K562 (cell line): ENCODE results near the gene TAGLN3. TPM values are rescaled to one million over a fixed set of nuclear protein-coding genes. Genes with fewer than 3 reads are reported as not detected.
A peak's percentile ranks its signal among the peaks of the same experiment; 100 is the strongest.

ENCODE experiments used
- ATAC-seq: fragments of 200-7000 bp; cut with Tn5 transposase; 3 replicates; pipeline ENCODE4 v1.9.1; 2020; ENCODE audit warnings: moderate library complexity
- Bru-seq: library from RNA; stranded (reverse); fragments of 400-500 nt; gene quantifications from one replicate; lab custom pipeline; 2021; lab: Mats Ljungman, UMichigan
- BruChase-seq, 2 experiments: library from RNA; stranded (reverse); fragments of 400-500 nt; gene quantifications; one replicate each; lab custom pipeline; 2021; lab: Mats Ljungman, UMichigan
- BruUV-seq: library from RNA; stranded (reverse); fragments of 400-500 nt; replicated peaks from 2 replicates; lab custom pipeline; 2021; lab: Mats Ljungman, UMichigan
- CTCF ChIA-PET: fragments of 300-600 bp; formaldehyde crosslinking; extraction: SDS; loops from one replicate; lab custom pipeline; 2021; ENCODE audit warnings: low intra/inter-chr PET ratio; lab: Yijun Ruan, JAX
- POLR2A ChIA-PET: fragments of 300-600, 350-650 bp; sonication (Branson Sonifier 250); formaldehyde crosslinking; extraction: SDS; loops from one replicate; lab custom pipeline; 2021; ENCODE audit warnings: antibody characterized with exemption, inconsistent platforms; lab: Yijun Ruan, JAX
- DNase-seq, 4 experiments: peaks; one replicate each; pipeline versions ENCODE4 v3.0.0 to v3.0.0-alpha.2; 2011 to 2018; ENCODE audit warnings: low spot score in 3 of 4, mixed read lengths in 3 of 4; ENCODE audit errors: extremely low read depth in 1 of 4
- FAIRE-seq: peaks from 2 replicates; lab custom pipeline; 2011; peaks lifted over from hg19 to GRCh38; lab: Jason Lieb, UNC
- H2AFZ ChIP-seq: 2 replicates; pipeline ENCODE4 v1.6.0; 2011; ENCODE audit warnings: low read depth, low read length, control low read depth, inconsistent platforms
- H3K27ac ChIP-seq: fragments of 200-600 bp; 3 replicates; pipeline ENCODE4 v1.8.0; 2011; ENCODE audit warnings: low read depth, mild to moderate bottlenecking, control low read depth, inconsistent platforms, low read length, moderate library complexity, mixed read lengths; ENCODE audit errors: extremely low read depth
- H3K27me3 ChIP-seq, 2 experiments: fragments of 300-600 bp in 1 of 2; 2 replicates in 1 of 2; 3 replicates in 1 of 2; pipeline versions ENCODE4 v1.6.0 to v1.8.0; 2011; ENCODE audit warnings: inconsistent platforms in 2 of 2, low read length in 2 of 2, mild to moderate bottlenecking in 1 of 2, mixed read lengths in 1 of 2, moderate library complexity in 1 of 2; ENCODE audit not compliant: control insufficient read depth in 2 of 2, insufficient read depth in 2 of 2
- H3K36me3 ChIP-seq: fragments of 300-600 bp; 3 replicates; pipeline ENCODE4 v1.8.0; 2011; ENCODE audit warnings: mild to moderate bottlenecking, low read length, inconsistent platforms; ENCODE audit not compliant: control insufficient read depth, insufficient read depth
- H3K4me1 ChIP-seq, 2 experiments: fragments of 200-600 bp in 1 of 2; replicated peaks in 1 of 2; 2 replicates in 1 of 2; 3 replicates in 1 of 2; pipeline versions ENCODE4 v1.5.1 to v1.8.0; 2011; ENCODE audit warnings: inconsistent platforms in 2 of 2, low read length in 2 of 2, mild to moderate bottlenecking in 1 of 2, mixed read lengths in 1 of 2, moderate library complexity in 1 of 2; ENCODE audit not compliant: control insufficient read depth in 2 of 2, insufficient read depth in 2 of 2
- H3K4me2 ChIP-seq: 2 replicates; pipeline ENCODE4 v1.6.1; 2011; ENCODE audit warnings: low read length, control low read depth, inconsistent platforms, mixed read lengths; ENCODE audit not compliant: insufficient read depth
- H3K4me3 ChIP-seq: fragments of 200-600 bp; sonication (generic), shearing (Covaris generic); 2 replicates; pipeline ENCODE4 v1.5.1; 2016; ENCODE audit warnings: control low read depth, inconsistent platforms
- H3K79me2 ChIP-seq: fragments of 200-600 bp; 3 replicates; pipeline ENCODE4 v1.8.0; 2011; ENCODE audit warnings: low read length, inconsistent platforms; ENCODE audit not compliant: control insufficient read depth, insufficient read depth
- H3K9ac ChIP-seq, 2 experiments: 2 replicates each; pipeline versions ENCODE4 v1.6.0 to v1.6.1; 2011; ENCODE audit warnings: low read depth in 2 of 2, low read length in 2 of 2, control low read depth in 1 of 2, inconsistent platforms in 1 of 2, mild to moderate bottlenecking in 1 of 2, mixed read lengths in 1 of 2; ENCODE audit not compliant: insufficient read depth in 1 of 2
- H3K9me1 ChIP-seq: one replicate; pipeline ENCODE4 v1.6.0; 2011; ENCODE audit warnings: inconsistent platforms, mild to moderate bottlenecking, low read length, moderate library complexity; ENCODE audit not compliant: control insufficient read depth, insufficient read depth
- H3K9me3 ChIP-seq: replicated peaks from 2 replicates; pipeline ENCODE4 v1.5.1; 2011; ENCODE audit warnings: low read depth, low read length, inconsistent platforms; ENCODE audit not compliant: control insufficient read depth, insufficient read depth
- H4K20me1 ChIP-seq: replicated peaks from 2 replicates; pipeline ENCODE4 v1.6.1; 2011; ENCODE audit warnings: low read length, inconsistent platforms, mixed read lengths; ENCODE audit not compliant: control insufficient read depth, insufficient read depth
- CAMTA2 ChIP-seq: fragments of 250-450 bp; sonication (Bioruptor Pico); conservative IDR thresholded peaks from 2 replicates; pipeline ENCODE4 v1.5.1; 2022
- CSDE1 ChIP-seq, 2 experiments: fragments of 450-650 bp; IDR thresholded peaks; 2 replicates each; pipeline ENCODE4 v1.6.1; 2016; ENCODE audit warnings: mild to moderate bottlenecking in 1 of 2
- CUX1 ChIP-seq: fragments of 200-800 bp; sonication (Bioruptor generic); IDR thresholded peaks from 2 replicates; pipeline ENCODE4 v1.6.1; 2016; ENCODE audit warnings: missing genetic modification characterization, missing compliant biosample characterization
- NCOA1 ChIP-seq: fragments of 450-650 bp; IDR thresholded peaks from 2 replicates; pipeline ENCODE4 v1.6.1; 2016; ENCODE audit warnings: low read depth
- NFIX ChIP-seq: fragments of 250-450 bp; sonication (Bioruptor Pico); IDR thresholded peaks from 2 replicates; pipeline ENCODE4 v1.4.0; 2020; ENCODE audit warnings: low read depth, mild to moderate bottlenecking, moderate library complexity
- RAD21 ChIP-seq, 2 experiments: fragments of 250-450 bp in 1 of 2; fragments of 450-650 bp in 1 of 2; sonication (Bioruptor Pico) in 1 of 2; formaldehyde crosslinking in 1 of 2; IDR thresholded peaks in 1 of 2; conservative IDR thresholded peaks in 1 of 2; 2 replicates each; pipeline versions ENCODE4 v1.4.0 to v1.8.0; 2020 to 2022; ENCODE audit warnings: mild to moderate bottlenecking in 2 of 2, moderate library complexity in 1 of 2
- YBX1 ChIP-seq: fragments of 450-650 bp; IDR thresholded peaks from 2 replicates; pipeline ENCODE4 v1.7.1; 2016; ENCODE audit warnings: mild to moderate bottlenecking
- ZFP30 ChIP-seq: fragments of 250-450 bp; sonication (Bioruptor Pico); IDR thresholded peaks from 2 replicates; pipeline ENCODE4 v1.8.0; 2022; ENCODE audit warnings: moderate library complexity, mild to moderate bottlenecking, inconsistent platforms, borderline replicate concordance
- ZNF197 ChIP-seq: fragments of 200-800 bp; sonication (Bioruptor generic); IDR thresholded peaks from 2 replicates; pipeline ENCODE4 v1.6.1; 2016; ENCODE audit warnings: low read depth, missing genetic modification characterization, missing compliant biosample characterization
- ZNF79 ChIP-seq: fragments of 250-450 bp; sonication (Bioruptor Pico); IDR thresholded peaks from 2 replicates; pipeline ENCODE4 v1.4.0; 2020; ENCODE audit warnings: low read depth, mild to moderate bottlenecking, moderate library complexity
- WGBS: fragments of 100-300 bp; shearing (Covaris generic); methylation state at CpG from one replicate; pipeline ENCODE4 v1.1.6; 2016; ENCODE audit warnings: low coverage, mixed read lengths; ENCODE audit not compliant: insufficient coverage; ENCODE audit errors: missing lambda C conversion rate; 5-methylcytosine and 5-hydroxymethylcytosine counted together
- in situ Hi-C: fragments of 300-500 bp; cut with MboI; formaldehyde crosslinking; loops from 4 replicates; pipeline ENCODE4 v1.15.0; 2018; ENCODE audit warnings: inconsistent platforms, mixed read lengths
- intact Hi-C: fragments of 100-400 bp; cut with micrococcal nuclease; formaldehyde crosslinking; loops from 2 replicates; pipeline ENCODE4 v1.14.2; 2022
- long read RNA-seq, 3 experiments: library from polyadenylated mRNA in 2 of 3; library from RNA in 1 of 3; unstranded in 2 of 3; stranded (forward) in 1 of 3; transcript quantifications; one replicate each; pipeline ENCODE4 v2.0.0, GENCODE V29; 2019 to 2022
- polyA minus RNA-seq, 3 experiments: library from RNA; depleted of rRNA, polyadenylated mRNA; stranded (reverse); fragments of >200 nt; gene quantifications; 2 replicates each; pipeline ENCODE4 v1.2.3, GENCODE V29; 2011
- polyA plus RNA-seq, 8 experiments: library from polyadenylated mRNA; depleted of rRNA in 4 of 8; stranded (reverse) in 5 of 8; unstranded in 3 of 8; fragments of >200 nt; fragmentation: Nextera tagmentation in 2 of 8; fragmentation: Illumina TruSeq in 1 of 8; extraction: Ambion mirVana in 2 of 8; extraction: Trizol in 1 of 8; gene quantifications; 2 replicates each; pipeline versions ENCODE4 v1.2.1 to v1.2.3, GENCODE V29; 2011 to 2014; ENCODE audit warnings: inconsistent platforms in 1 of 8, missing spikeins in 1 of 8
- total RNA-seq, 7 experiments: library from RNA; depleted of rRNA in 6 of 7; stranded (reverse); fragments of >200 nt in 6 of 7; fragmentation: Illumina TruSeq in 2 of 7; extraction: Trizol in 2 of 7; gene quantifications; 2 replicates each; pipeline versions ENCODE4 v1.2.1 to v1.2.3, GENCODE V29; 2011 to 2021; ENCODE audit warnings: low replicate concordance in 1 of 7
- TF ChIP-seq, protein P1 (sequence below): sonication (generic); formaldehyde crosslinking; IDR thresholded peaks from 2 replicates; pipeline ENCODE4 v1.8.0; 2022; ENCODE audit warnings: mild to moderate bottlenecking, missing genetic modification reagents

The TAGLN3 gene
- not detected in 2 replicates for total RNA-seq (2011; cell fraction: chromatin; rRNA removed; ENCODE audit: low replicate concordance)
- total RNA-seq (2011; cell fraction: nucleolus; rRNA removed): not detected in 2 replicates
- total RNA-seq (2011; cell fraction: nucleoplasm; rRNA removed): not detected in 2 replicates
- total RNA-seq (2014; rRNA removed) (not detected in 2 replicates), total RNA-seq (2014; rRNA removed; fragmentation: Illumina TruSeq; extraction: Trizol) (not detected in 2 replicates), total RNA-seq (2015; rRNA removed; fragmentation: Illumina TruSeq; extraction: Trizol) (not detected in 2 replicates), total RNA-seq (2021) (not detected in 2 replicates), polyA plus RNA-seq (2011; rRNA removed) (0.06 TPM in 1 of 2 replicates, not detected in the other), polyA plus RNA-seq (2014; fragmentation: Illumina TruSeq; extraction: Trizol) (not detected in 2 replicates), polyA plus RNA-seq (2014; fragmentation: Nextera tagmentation; extraction: Ambion mirVana) (under 1 TPM in 1 of 2 experiments, not detected in 1; 0.06 TPM), polyA plus RNA-seq (2014; rRNA removed) (not detected in 2 replicates), polyA minus RNA-seq (2011; rRNA and poly(A)+ RNA removed) (not detected in 2 replicates), Bru-seq, nascent RNA (percentile 26 among the genes with signal in this experiment), BruChase-seq, experiment 1, labeled RNA remaining after a 2-hour chase (percentile 43 among the genes with signal in this experiment), BruChase-seq, experiment 2, labeled RNA remaining after a 6-hour chase (percentile 42 among the genes with signal in this experiment)
- polyA plus RNA-seq (2011; cell fraction: cytosol; rRNA removed): 0.09 and 0.15 TPM in 2 replicates
- 0.30 TPM in 1 of 2 replicates, not detected in the other for polyA plus RNA-seq (2011; cell fraction: nucleus; rRNA removed)
- not detected in 2 replicates for polyA plus RNA-seq (2012)
- polyA minus RNA-seq (2011; cell fraction: cytosol; rRNA and poly(A)+ RNA removed): not detected in 2 replicates
- polyA minus RNA-seq (2011; cell fraction: nucleus; rRNA and poly(A)+ RNA removed): not detected in 2 replicates
- long read RNA-seq, experiment 1: 0 reads
- long read RNA-seq, experiment 2: 0 reads
- long read RNA-seq, experiment 3: 0 reads

GRCh38 chr3:111998636-111999483, at the start of gene TAGLN3:
TAGLN3 (plus strand) TSS chr3:111998922; CDS start chr3:111999423, 501 bp downstream.
- no peak for ATAC-seq
- peaks cover 0 to 14% of the 10 kb centered on the region in 2 experiments; a peak in 3 of 5 replicates for H3K27me3 ChIP-seq
- H3K9ac ChIP-seq: no peak within 1 kb of the TSS
- no peaks in the 10 kb centered on the region for H4K20me1 ChIP-seq
- intact Hi-C loops: no loop called here
- FAIRE-seq: no peak
- no peak for DNase-seq
- CTCF ChIA-PET: no interaction called here
- H3K4me2 ChIP-seq: no peak within 1 kb of the TSS
- no peaks in the 10 kb centered on the region for H3K9me3 ChIP-seq
- H3K79me2 ChIP-seq: no peaks in the 10 kb centered on the region
- H3K4me1 ChIP-seq: no peaks in the 10 kb centered on the region; a peak in 1 of 5 replicates
- WGBS: 1% methylated on average over 16 of the region's 30 CpGs
- no peaks in the 10 kb centered on the region for H3K36me3 ChIP-seq
- no peaks in the 10 kb centered on the region for H3K9me1 ChIP-seq
- BruUV-seq: no TSS peak
- H2AFZ ChIP-seq: no peak within 1 kb of the TSS
- no peak within 1 kb of the TSS for H3K4me3 ChIP-seq
- POLR2A ChIA-PET: interaction anchor here (1.0 kb wide), 1 partner anchor 9 kb away, joined by 4 read pairs; no protein-coding TSS in a partner anchor
- H3K27ac ChIP-seq: no peak within 1 kb of the TSS
- in situ Hi-C loops: no loop called here
- TF ChIP-seq ZFP30 (CRISPR knock-in tag) (no peak), RAD21 (CRISPR knock-in tag; conservative IDR thresholded peaks at IDR 0.05 in 1 of 2, IDR thresholded peaks at IDR 0.05 in 1 of 2) (no peak), ZNF79 (CRISPR knock-in tag) (no peak), NFIX (CRISPR knock-in tag) (no peak), YBX1 (no peak), NCOA1 (no peak), CAMTA2 (CRISPR knock-in tag) (no peak), CUX1 (CRISPR knock-in tag) (no peak), ZNF197 (CRISPR knock-in tag) (no peak), CSDE1 (IDR thresholded peaks at IDR 0.05) (no peak)
- TF ChIP-seq, protein P1, sequence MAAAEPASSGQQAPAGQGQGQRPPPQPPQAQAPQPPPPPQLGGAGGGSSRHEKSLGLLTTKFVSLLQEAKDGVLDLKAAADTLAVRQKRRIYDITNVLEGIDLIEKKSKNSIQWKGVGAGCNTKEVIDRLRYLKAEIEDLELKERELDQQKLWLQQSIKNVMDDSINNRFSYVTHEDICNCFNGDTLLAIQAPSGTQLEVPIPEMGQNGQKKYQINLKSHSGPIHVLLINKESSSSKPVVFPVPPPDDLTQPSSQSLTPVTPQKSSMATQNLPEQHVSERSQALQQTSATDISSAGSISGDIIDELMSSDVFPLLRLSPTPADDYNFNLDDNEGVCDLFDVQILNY (CRISPR knock-in tag): no peak
